GM23338 (cell line): ENCODE data around the gene CPEB3. TPM values are rescaled to one million over a fixed set of nuclear protein-coding genes. Genes with fewer than 3 reads are reported as not detected.

Source experiments
- ATAC-seq: fragments of 200-7000 bp; cut with Tn5 transposase; 3 replicates; pipeline ENCODE4 v1.9.1; 2020
- DNase-seq: peaks from one replicate; pipeline ENCODE4 v3.0.0-alpha.2; 2015; ENCODE audit warnings: low spot score
- H2AFZ ChIP-seq: fragments of 200-600 bp; sonication (generic); 2 replicates; pipeline ENCODE4 v1.8.0; 2016; ENCODE audit warnings: antibody characterized with exemption, mild to moderate bottlenecking, moderate library complexity
- H3F3A ChIP-seq: fragments of 200-600 bp; sonication (generic); replicated peaks from 2 replicates; pipeline ENCODE4 v1.8.0; 2017; ENCODE audit warnings: antibody characterized with exemption, mixed run types, low read depth
- H3K27ac ChIP-seq: fragments of 200-600 bp; sonication (generic); 2 replicates; pipeline ENCODE4 v1.6.1; 2016; ENCODE audit warnings: low read depth
- H3K27me3 ChIP-seq: fragments of 200-600 bp; sonication (generic); 2 replicates; pipeline ENCODE4 v1.8.0; 2016; ENCODE audit warnings: mild to moderate bottlenecking, mixed run types, moderate library complexity; ENCODE audit not compliant: insufficient read depth
- H3K36me3 ChIP-seq: fragments of 200-600 bp; sonication (generic); 2 replicates; pipeline ENCODE4 v1.8.0; 2016; ENCODE audit warnings: mild to moderate bottlenecking; ENCODE audit not compliant: insufficient read depth
- H3K4me1 ChIP-seq: fragments of 200-600 bp; sonication (generic); 2 replicates; pipeline ENCODE4 v1.8.0; 2016; ENCODE audit warnings: mild to moderate bottlenecking, moderate library complexity; ENCODE audit not compliant: insufficient read depth
- H3K4me2 ChIP-seq: fragments of 200-600 bp; sonication (generic); 2 replicates; pipeline ENCODE4 v1.7.1; 2017; ENCODE audit warnings: mixed run types
- H3K4me3 ChIP-seq: fragments of 200-600 bp; sonication (generic); 2 replicates; pipeline ENCODE4 v1.6.1; 2016; ENCODE audit warnings: mixed run types
- H3K79me2 ChIP-seq: fragments of 200-600 bp; sonication (generic); replicated peaks from 2 replicates; pipeline ENCODE4 v1.8.0; 2017; ENCODE audit warnings: mild to moderate bottlenecking; ENCODE audit not compliant: insufficient read depth
- H3K9me2 ChIP-seq: fragments of 200-600 bp; sonication (generic); 2 replicates; pipeline ENCODE4 v1.8.0; 2017; ENCODE audit not compliant: insufficient read depth
- H4K20me1 ChIP-seq: fragments of 200-600 bp; sonication (generic); replicated peaks from 2 replicates; pipeline ENCODE4 v1.8.0; 2017; ENCODE audit warnings: mild to moderate bottlenecking; ENCODE audit not compliant: insufficient read depth
- H3K27ac Mint-ChIP-seq: 2 replicates; pipeline ENCODE4 v1.8.0; 2020; ENCODE audit warnings: inconsistent platforms, mild to moderate bottlenecking, moderate library complexity, mixed read lengths
- H3K27me3 Mint-ChIP-seq: 3 replicates; pipeline ENCODE4 v1.8.0; 2022; ENCODE audit warnings: low read depth, mild to moderate bottlenecking, moderate library complexity, mixed read lengths, inconsistent platforms; ENCODE audit not compliant: insufficient read depth, poor library complexity
- H3K36me3 Mint-ChIP-seq: 3 replicates; pipeline ENCODE4 v1.8.0; 2021; ENCODE audit warnings: low read depth, mild to moderate bottlenecking, inconsistent platforms, moderate library complexity, mixed read lengths
- H3K4me1 Mint-ChIP-seq: 3 replicates; pipeline ENCODE4 v1.8.0; 2020; ENCODE audit warnings: mild to moderate bottlenecking, inconsistent platforms, mixed read lengths
- H3K4me3 Mint-ChIP-seq: 3 replicates; pipeline ENCODE4 v1.8.0; 2021; ENCODE audit warnings: moderate library complexity, mild to moderate bottlenecking, inconsistent platforms, mixed read lengths
- H3K9me3 Mint-ChIP-seq: 3 replicates; pipeline ENCODE4 v1.8.0; 2020; ENCODE audit warnings: moderate library complexity, mild to moderate bottlenecking, inconsistent platforms, mixed read lengths
- CREB1 ChIP-seq: fragments of 250-450 bp; sonication (Bioruptor Pico); IDR thresholded peaks from 2 replicates; pipeline ENCODE4 v1.5.0; 2020; ENCODE audit warnings: low read depth, mild to moderate bottlenecking, moderate library complexity
- CTCF ChIP-seq, 2 experiments: fragments of 200-600 bp in 1 of 2; sonication (generic) in 1 of 2; conservative IDR thresholded peaks; 2 replicates each; pipeline versions ENCODE4 v1.5.1 to v1.6.1; 2016 to 2017; ENCODE audit warnings: antibody characterized with exemption in 2 of 2, low read depth in 2 of 2, mild to moderate bottlenecking in 2 of 2, moderate library complexity in 1 of 2
- EZH2 ChIP-seq: fragments of 200-600 bp; sonication (generic); IDR thresholded peaks from one replicate; pipeline ENCODE4 v1.8.0; 2017; ENCODE audit warnings: antibody characterized with exemption, mild to moderate bottlenecking, low read depth; ENCODE audit not compliant: unreplicated experiment
- JUNB ChIP-seq: IDR thresholded peaks from one replicate; pipeline ENCODE4 v1.6.1; 2016; ENCODE audit warnings: antibody characterized with exemption; ENCODE audit not compliant: unreplicated experiment
- NANOG ChIP-seq: IDR thresholded peaks from 2 replicates; pipeline ENCODE4 v1.6.1; 2016; ENCODE audit warnings: antibody characterized with exemption, borderline replicate concordance
- POLR2AphosphoS5 ChIP-seq: IDR thresholded peaks from 2 replicates; pipeline ENCODE4 v1.6.1; 2016; ENCODE audit warnings: antibody characterized with exemption, low read depth
- REST ChIP-seq: IDR thresholded peaks from one replicate; pipeline ENCODE4 v1.6.1; 2018; ENCODE audit warnings: antibody characterized with exemption; ENCODE audit not compliant: unreplicated experiment
- STAT1 ChIP-seq: IDR thresholded peaks from one replicate; pipeline ENCODE4 v1.6.1; 2016; ENCODE audit warnings: antibody characterized with exemption; ENCODE audit not compliant: unreplicated experiment
- ZNF114 ChIP-seq: fragments of 250-450 bp; sonication (Bioruptor Pico); IDR thresholded peaks from 2 replicates; pipeline ENCODE4 v1.5.0; 2020; ENCODE audit warnings: mild to moderate bottlenecking, moderate library complexity
- ZNF331 ChIP-seq: fragments of 250-450 bp; sonication (Bioruptor Pico); IDR thresholded peaks from 2 replicates; pipeline ENCODE4 v1.5.0; 2020; ENCODE audit warnings: low read depth, mild to moderate bottlenecking, moderate library complexity
- polyA plus RNA-seq: library from polyadenylated mRNA; unstranded; fragments of >200 nt; fragmentation: Nextera tagmentation; extraction: Ambion mirVana; gene quantifications from 2 replicates; pipeline ENCODE4 v1.2.1, GENCODE V29; 2016
- total RNA-seq: library from RNA; depleted of rRNA; stranded (reverse); fragments of >200 nt; shearing (Covaris generic); gene quantifications from 2 replicates; pipeline ENCODE4 v1.2.3, GENCODE V29; 2014
- TF ChIP-seq, protein P1 (sequence below): IDR thresholded peaks from 2 replicates; pipeline ENCODE4 v1.6.1; 2016; ENCODE audit warnings: antibody characterized with exemption

CPEB3 gene
- total and polyA plus RNA-seq, 2 experiments from 2014 or later, result 0.74 to 1.9 TPM

- TF ChIP-seq CREB1 (CRISPR knock-in tag), result no peak
- TF ChIP-seq ZNF331 (CRISPR knock-in tag), result no peak
- no peak for TF ChIP-seq CTCF (conservative IDR thresholded peaks at IDR 0.05; ENCODE audit: low read depth in 2 of 2)
- TF ChIP-seq POLR2AphosphoS5, result no peak
- no peak for TF ChIP-seq ZNF114
- TF ChIP-seq, protein P1, sequence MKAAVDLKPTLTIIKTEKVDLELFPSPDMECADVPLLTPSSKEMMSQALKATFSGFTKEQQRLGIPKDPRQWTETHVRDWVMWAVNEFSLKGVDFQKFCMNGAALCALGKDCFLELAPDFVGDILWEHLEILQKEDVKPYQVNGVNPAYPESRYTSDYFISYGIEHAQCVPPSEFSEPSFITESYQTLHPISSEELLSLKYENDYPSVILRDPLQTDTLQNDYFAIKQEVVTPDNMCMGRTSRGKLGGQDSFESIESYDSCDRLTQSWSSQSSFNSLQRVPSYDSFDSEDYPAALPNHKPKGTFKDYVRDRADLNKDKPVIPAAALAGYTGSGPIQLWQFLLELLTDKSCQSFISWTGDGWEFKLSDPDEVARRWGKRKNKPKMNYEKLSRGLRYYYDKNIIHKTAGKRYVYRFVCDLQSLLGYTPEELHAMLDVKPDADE, result no peak
- no peak for TF ChIP-seq EZH2
- TF ChIP-seq STAT1, result no peak
- TF ChIP-seq NANOG, result no peak
- no peak for TF ChIP-seq REST
Measured at GRCh38 chr10:92062273-92062672, 228.6 kb downstream of the CPEB3 start (continued).

- H3K4me3 Mint-ChIP-seq, result no peak overlapping the region
- H3K4me1 Mint-ChIP-seq, result no peaks in the 10 kb centered on the region; the same call in 2 of the 3 replicates
- H3K27ac ChIP-seq, result no peak overlapping the region
- no peak overlapping the region for H3K4me3 ChIP-seq
- H3K27ac Mint-ChIP-seq, result no peak overlapping the region
- H4K20me1 ChIP-seq, result no peaks in the 10 kb centered on the region
- peaks cover 4% of the 10 kb centered on the region for H3K27me3 Mint-ChIP-seq
- no peaks in the 10 kb centered on the region for H3K9me3 Mint-ChIP-seq
- H3K9me2 ChIP-seq, result no peaks in the 10 kb centered on the region
- H3K4me1 ChIP-seq, result no peaks in the 10 kb centered on the region
- DNase-seq (no peak), ATAC-seq (no peak)
- H3F3A ChIP-seq, result no peaks in the 10 kb centered on the region
- no peaks in the 10 kb centered on the region for H3K79me2 ChIP-seq
- H3K4me2 ChIP-seq, result no peak overlapping the region
- no peaks in the 10 kb centered on the region for H3K36me3 ChIP-seq
- no peaks in the 10 kb centered on the region for H3K36me3 Mint-ChIP-seq
- H3K27me3 ChIP-seq, result no peaks in the 10 kb centered on the region
- H2AFZ ChIP-seq, result no peak overlapping the region
- no peak for TF ChIP-seq EZH2
- TF ChIP-seq REST, result no peak
- no peak for TF ChIP-seq STAT1
- no peak for TF ChIP-seq JUNB
- no peak for TF ChIP-seq CTCF (conservative IDR thresholded peaks at IDR 0.05; ENCODE audit: low read depth in 2 of 2)
Measured at GRCh38 chr10:92054807-92055206, 236.1 kb downstream of the CPEB3 start.
